Measurements from ENCODE around the gene FBXL13. TPM values are rescaled to one million over a fixed set of nuclear protein-coding genes. Genes with fewer than 3 reads are reported as not detected.

Gene FBXL13
- total and polyA plus RNA-seq, 2 of the 8 experiments (the other 6 are each of a cell fraction or from before 2014, with no cell fraction given): 1.2 to 2.8 TPM

- Histone ChIP-seq H4K5ac (ENCODE audit: insufficient read length, low read depth, low read length) (no peak overlapping the region), H3K4me1 (replicated peaks in 1 of 4; ENCODE audit: control insufficient read depth in 3 of 4, insufficient read depth in 4 of 4, low read length in 3 of 4) (no peaks in the 10 kb centered on the region; a peak in 1 of 7 replicates), H3K18ac (ENCODE audit: extremely low read depth, low read length) (no peak overlapping the region), H3K4ac (replicated peaks; ENCODE audit: insufficient read length, low read depth, low read length) (no peak overlapping the region), H3K27me3 (replicated peaks in 1 of 4; ENCODE audit: control insufficient read depth in 3 of 4, extremely low read depth in 1 of 4, insufficient read depth in 3 of 4, low read length in 3 of 4) (no peaks in the 10 kb centered on the region), H3K4me3 (ENCODE audit: extremely low read depth in 1 of 4, insufficient read depth in 2 of 4, low read depth in 3 of 4, low read length in 4 of 4) (no peak overlapping the region), H2AFZ (ENCODE audit: low read length) (no peak overlapping the region), H3K79me2 (ENCODE audit: control insufficient read depth in 1 of 2, insufficient read depth in 2 of 2, low read length in 2 of 2) (no peaks in the 10 kb centered on the region), H3K23ac (ENCODE audit: insufficient read length) (no peak overlapping the region), H2BK120ac (replicated peaks; ENCODE audit: low read depth, low read length) (no peak overlapping the region), H3K56ac (replicated peaks; ENCODE audit: insufficient read length, low read depth, low read length) (no peak overlapping the region), H3K27ac (ENCODE audit: low read depth, low read length) (no peak overlapping the region), H3K4me2 (ENCODE audit: insufficient read depth in 1 of 2, low read depth in 2 of 2, low read length in 2 of 2) (no peak overlapping the region), H2BK5ac (ENCODE audit: low read depth, low read length) (no peak overlapping the region), H4K91ac (replicated peaks; ENCODE audit: insufficient read length, low read length) (no peak overlapping the region), H2BK12ac (ENCODE audit: low read depth, low read length) (no peak overlapping the region), H3K9me3 (ENCODE audit: insufficient read depth in 2 of 2, low read depth in 1 of 2, low read length in 1 of 2) (peaks cover 2 to 14% of the 10 kb centered on the region in 2 experiments; a peak in 3 of 4 replicates), H4K8ac (ENCODE audit: extremely low read depth, insufficient read depth, low read length) (no peak overlapping the region), H3K79me1 (ENCODE audit: low read depth, low read length) (no peaks in the 10 kb centered on the region), H2AK5ac (ENCODE audit: low read depth, low read length) (no peak overlapping the region), H2BK15ac (ENCODE audit: low read length) (no peak overlapping the region), H3K14ac (ENCODE audit: insufficient read length) (no peak overlapping the region), H3K36me3 (ENCODE audit: control insufficient read depth in 2 of 4, insufficient read depth in 4 of 4, low read length in 3 of 4) (no peaks in the 10 kb centered on the region; a peak in 1 of 8 replicates), H3K9ac (replicated peaks in 1 of 4; ENCODE audit: extremely low read depth in 1 of 4, low read depth in 3 of 4, low read length in 3 of 4) (no peak overlapping the region), H3K23me2 (ENCODE audit: low read depth, low read length) (no peaks in the 10 kb centered on the region), H2BK20ac (ENCODE audit: low read length) (no peak overlapping the region), H4K20me1 (replicated peaks in 1 of 2; ENCODE audit: control insufficient read depth in 1 of 2, insufficient read depth in 2 of 2, low read length in 2 of 2) (no peaks in the 10 kb centered on the region)
- TF ChIP-seq HDAC2 (IDR thresholded peaks at IDR 0.05; ENCODE audit: borderline replicate concordance in 1 of 2, low read depth in 2 of 2, low read length in 2 of 2): no peak
- peak; percentile 51 to 60 (median 57) for TF ChIP-seq CTCF (IDR thresholded peaks at IDR 0.05; ENCODE audit: control extremely low read depth in 1 of 3, insufficient read depth in 1 of 3, low read depth in 1 of 3, low read length in 3 of 3)
- no peak for TF ChIP-seq POU5F1 (IDR thresholded peaks at IDR 0.05; ENCODE audit: low read depth, low read length)
- TF ChIP-seq FOSL1 (IDR thresholded peaks at IDR 0.05; ENCODE audit: insufficient read depth, low read depth, low read length): no peak
- no peak for TF ChIP-seq SP1 (IDR thresholded peaks at IDR 0.05; ENCODE audit: low read depth, low read length)
- peak; percentile 56 to 72; a peak in 3 of 4 replicates for TF ChIP-seq RAD21 (IDR thresholded peaks at IDR 0.05 in 1 of 2, conservative IDR thresholded peaks at IDR 0.05 in 1 of 2; ENCODE audit: low read depth in 2 of 2, low read length in 2 of 2)
- TF ChIP-seq CEBPB (IDR thresholded peaks at IDR 0.05; ENCODE audit: low read depth, low read length): no peak
- FAIRE-seq: no peak
- ChIA-PET POLR2A (ENCODE audit: partially characterized antibody) (interaction anchor here (1.8 kb wide), 1 partner anchor 9 kb away, joined by 10 read pairs; the partner anchor contains the start of genes ARMC10 and FBXL13), CTCF (ENCODE audit: partially characterized antibody) (interaction anchor here (0.7 to 1.2 kb wide), 9 partner anchors 8 to 250 kb away, joined by 3 to 4 read pairs (median 3); partner anchors contain the start of gene ARMC10)
- DNase-seq (ENCODE audit: low read depth in 1 of 2, low spot score in 2 of 2): peak in 1 of 2 experiments; percentile 70
- 28% methylated on average over 1 of the region's 1 CpG; no CpG with 5 or more reads in 1 of the 2 experiments for WGBS, 2 experiments (ENCODE audit: extremely low coverage in 1 of 2, insufficient coverage in 1 of 2, insufficient read length in 1 of 2, insufficient replicate concordance in 2 of 2, low coverage in 1 of 2, low lambda C conversion rate in 2 of 2, missing lambda C conversion rate in 1 of 2)
Observed at GRCh38 chr7:103065667-103066066, 8.9 kb downstream of the FBXL13 start.

All from H1 (cell line).